ENCODE data around the gene SBK3.
"Not testable (repeated sequence)": the region's sequence is repeated elsewhere in the genome, so short reads cannot be mapped to it uniquely, and the experiment has no call there.

SBK3 gene

DNA sequence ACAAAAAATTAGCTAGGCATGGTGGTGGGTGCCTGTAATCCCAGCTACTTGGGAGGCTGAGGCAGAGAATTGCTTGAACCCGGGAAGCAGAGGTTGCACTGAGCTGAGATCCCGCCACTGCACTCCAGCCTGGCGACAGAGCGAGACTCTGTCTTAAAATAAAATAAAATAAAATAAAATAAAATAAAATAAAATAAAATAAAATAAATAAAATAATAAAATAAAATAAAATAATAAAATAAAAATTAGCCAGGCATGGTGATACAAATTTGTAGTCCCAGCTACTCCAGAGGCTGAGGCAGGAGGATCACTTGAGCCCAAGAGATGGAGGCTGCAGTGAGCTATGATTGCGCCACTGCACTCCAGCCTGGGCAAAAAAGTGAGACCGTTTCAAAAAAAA, 28.6 kb upstream of the SBK3 start:
- not testable (repeated sequence) for DNase-seq

DNA sequence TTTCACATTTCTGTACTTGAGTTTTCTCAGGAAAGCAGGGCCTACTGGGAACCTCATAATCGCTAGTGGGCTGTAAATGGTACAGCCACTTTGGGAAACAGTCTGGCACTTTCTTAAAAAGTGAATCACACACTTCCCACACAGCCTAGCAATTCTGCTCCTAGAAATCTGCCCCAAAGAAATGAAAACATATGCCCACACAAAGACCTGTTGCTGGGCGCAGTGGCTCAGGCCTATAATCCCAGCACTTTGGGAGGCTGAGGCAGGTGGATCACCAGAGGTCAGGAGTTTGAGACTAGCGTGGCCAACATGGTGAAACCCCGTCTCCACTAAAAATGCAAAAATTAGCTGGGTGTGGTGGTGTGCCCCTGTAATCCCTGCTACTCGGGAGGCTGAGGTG, 24.1 kb upstream of the SBK3 start:
- not testable (repeated sequence) for DNase-seq

DNA sequence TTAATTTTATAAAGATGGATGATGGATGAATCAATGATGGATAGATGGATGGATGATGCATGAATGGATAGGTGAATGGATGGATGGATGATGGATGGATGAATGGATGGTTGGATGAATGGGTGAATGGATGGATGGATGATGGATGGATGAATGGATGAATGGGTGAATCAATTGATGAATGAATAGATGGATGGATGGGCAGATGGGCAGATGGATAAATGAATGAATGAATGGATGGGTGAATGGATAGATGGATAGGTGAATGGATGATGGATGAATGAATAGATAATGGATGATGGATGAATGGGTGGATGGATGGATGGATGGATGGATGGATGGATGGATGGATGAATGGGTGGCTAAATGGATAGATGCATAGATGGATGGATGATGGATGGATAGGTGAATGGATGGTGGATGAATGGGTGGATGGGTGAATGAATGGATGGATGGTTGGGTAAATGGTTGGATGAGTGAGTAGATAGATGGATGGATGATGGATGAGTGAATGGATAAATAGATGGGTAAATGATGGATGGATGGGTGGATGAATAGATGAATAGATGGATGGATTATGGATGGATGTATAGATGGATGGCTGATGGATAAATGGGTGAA, 22.5 kb upstream of the SBK3 start:
- no peak for DNase-seq

DNA sequence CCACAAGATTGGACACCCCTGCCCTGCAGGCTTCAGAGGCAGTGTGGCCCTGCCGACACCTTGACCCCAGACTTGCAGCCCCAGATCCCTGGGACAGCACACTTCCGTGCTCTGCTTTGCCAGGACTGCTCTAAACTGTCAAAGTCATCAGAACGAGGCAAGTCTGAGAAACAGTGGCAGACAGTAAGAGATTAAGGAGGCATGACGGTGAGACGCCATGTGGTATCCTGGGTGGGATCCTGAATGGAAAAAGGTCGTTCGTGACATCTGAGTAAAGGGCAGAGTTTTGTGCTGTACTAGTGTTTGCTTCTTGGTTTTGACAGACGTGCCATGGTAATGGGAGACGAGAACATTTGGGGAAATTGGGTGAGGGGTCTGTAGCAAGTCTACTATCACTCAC, 21.5 kb upstream of the SBK3 start:
- no peak for DNase-seq

DNA sequence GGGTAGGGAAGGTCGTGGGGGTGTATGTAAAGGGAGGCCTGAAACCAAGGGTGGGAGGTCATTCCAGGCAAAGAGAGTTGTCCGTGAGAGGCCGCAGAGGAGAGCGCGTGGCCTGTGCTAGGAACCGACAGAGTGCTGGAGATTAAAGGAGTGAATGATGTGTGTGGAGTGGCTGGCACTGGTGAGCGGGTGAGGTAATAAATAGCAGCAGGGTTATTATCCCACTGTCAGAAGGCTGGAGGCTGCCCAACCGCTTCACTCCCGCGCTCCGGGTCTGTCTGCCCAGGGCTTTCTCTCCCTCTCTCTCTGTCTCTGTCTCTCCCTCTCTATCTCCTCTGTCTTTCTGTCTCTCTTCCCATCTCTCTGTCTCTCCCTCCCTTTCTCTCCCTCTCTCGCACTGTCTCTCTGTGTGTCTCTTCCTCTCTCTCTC, 17.9 kb upstream of the SBK3 start:
- DNase-seq: no peak

DNA sequence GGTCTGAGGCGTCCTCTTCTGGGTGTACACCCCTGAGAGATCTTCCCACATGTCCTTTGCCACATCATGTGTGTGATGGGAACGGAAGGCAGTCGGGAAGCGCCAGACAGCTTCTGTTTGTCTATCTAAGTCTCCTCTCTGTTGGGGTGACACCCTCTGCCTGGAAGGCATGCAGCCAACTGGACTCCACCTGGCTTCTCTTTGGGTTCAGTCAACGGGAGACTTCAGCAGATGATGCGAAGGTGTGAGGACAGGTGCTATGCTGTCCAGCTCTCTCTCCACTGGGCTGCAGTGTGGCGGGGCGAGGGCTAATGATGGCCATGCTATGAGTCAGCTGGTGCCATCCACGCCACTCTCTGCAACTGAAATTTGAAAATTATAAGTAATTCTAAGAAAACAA, 14.3 kb upstream of the SBK3 start:
- no peak for DNase-seq

DNA sequence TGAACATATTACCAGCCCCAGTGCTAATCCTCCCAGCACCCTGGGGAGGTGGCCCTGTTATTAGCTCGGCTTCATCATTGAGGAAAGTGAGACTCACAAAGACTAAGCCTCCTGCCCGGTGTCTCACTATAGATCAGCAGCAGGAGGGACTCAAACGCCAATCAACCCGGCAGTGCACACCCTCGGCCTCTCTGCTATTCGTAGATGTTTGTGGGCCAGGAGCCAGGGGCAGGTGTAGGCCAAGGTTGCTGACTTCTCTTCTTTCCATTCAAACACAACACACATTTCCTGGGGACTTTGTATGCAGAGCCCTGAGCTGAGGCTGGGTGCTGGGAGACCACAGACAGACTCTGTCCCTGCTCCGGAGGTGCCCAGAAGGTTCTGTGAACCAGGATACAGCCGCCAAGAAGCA, 9.4 kb upstream of the SBK3 start:
- no peak for DNase-seq

DNA sequence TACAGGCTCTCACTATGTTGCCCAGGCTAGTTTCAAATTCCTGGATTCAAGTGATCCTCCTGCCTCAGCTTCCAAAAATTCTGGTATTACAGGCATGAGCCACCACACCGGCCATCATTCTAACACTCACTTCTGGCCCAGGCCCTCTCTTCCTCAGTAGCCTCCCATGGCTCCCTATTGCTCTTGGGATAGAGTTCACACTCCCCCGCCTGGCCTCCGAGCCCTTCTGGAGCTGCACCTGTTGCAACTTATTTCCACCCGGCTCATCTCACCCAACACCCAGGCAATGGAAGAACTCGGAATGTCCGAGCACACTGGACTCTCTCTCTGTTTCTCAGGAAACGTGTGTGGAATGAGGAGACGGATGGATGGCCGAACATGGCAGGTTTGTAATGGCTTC, 9.0 kb upstream of the SBK3 start:
- DNase-seq: no peak

DNA sequence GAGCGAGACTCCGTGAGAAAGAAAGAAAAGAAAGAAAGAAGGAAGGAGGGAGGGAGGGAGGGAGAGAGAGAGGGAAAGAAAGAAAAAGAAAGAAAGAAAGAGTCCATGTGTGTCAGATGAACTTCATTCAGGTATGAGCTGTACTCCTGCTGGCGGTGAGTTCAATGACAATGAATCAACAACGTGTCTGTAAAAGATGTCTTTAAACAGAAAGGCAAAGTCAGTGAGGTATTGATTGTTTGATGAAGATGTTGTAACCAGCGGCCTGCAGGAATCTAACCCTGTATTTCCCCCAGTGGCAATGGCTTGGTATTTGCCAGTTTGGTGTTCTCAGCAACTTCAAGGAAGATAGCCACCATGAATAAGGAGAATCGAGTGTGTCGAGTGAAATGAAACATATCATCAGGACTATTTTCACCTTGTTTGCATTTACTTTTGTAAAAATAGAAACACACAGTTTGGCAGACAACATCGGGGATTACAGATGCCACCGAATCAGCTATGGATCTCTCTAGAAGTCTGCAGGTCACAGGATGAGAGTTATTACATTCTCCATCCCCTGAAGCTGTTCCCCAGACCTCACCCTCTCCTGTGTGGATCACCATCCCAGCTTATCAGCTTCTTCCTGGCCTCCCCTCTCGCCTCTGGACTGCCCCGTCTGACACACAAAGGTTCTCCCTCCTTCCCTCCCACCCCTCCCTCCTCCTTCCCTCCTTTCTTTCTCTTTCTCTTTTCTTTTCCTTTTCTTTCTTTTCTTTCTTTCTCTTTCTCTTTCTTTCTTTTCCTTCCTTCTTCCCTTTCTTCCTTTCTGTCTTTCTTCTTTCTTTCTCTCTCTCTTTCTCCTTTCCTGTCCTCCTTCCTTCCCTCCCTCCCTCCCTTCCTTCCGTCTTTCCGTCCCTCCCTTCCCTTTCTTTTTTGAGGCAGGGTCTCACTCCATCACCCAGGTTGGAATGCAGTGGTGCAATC, 8.2 kb upstream of the SBK3 start:
- DNase-seq: no peak

DNA sequence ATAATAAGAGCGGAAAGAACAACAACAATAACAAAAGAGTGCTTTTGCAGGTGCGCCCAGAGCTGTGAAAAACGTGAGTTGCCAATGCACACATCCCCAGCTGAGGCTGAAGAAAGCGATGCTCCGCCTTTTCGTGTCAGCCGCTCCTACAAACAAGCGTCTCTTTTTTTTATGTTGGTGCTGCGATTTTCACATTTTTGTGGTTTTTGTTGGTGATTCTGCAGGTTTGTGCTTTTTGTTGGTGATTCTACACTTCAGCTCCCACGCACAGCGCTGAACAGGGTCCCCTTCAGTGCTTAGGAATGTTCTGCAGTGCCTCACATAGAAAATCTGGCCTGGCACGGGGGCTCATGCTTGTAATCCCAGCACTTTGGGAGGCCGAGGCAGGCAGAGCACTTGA, 7.3 kb upstream of the SBK3 start:
- DNase-seq: no peak

DNA sequence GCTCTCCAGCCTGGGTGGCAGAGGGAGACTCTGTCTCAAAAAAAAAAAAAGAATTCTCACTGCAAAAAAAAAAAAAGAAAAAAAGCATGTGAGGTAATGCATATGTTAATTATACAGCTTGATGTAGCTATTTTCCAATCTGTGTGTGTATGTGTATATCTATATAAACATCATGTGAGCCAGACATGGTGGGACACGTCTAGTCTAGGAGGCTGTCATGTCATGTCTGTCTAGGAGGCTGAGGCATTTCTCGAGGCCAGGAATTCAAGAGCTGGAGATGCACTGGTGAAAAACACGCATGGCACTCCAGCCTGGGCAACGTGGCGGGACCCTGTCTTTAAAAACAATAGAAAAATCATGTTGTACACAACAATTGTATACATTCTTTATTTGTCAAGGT, 6.9 kb upstream of the SBK3 start:
- no peak for DNase-seq

DNA sequence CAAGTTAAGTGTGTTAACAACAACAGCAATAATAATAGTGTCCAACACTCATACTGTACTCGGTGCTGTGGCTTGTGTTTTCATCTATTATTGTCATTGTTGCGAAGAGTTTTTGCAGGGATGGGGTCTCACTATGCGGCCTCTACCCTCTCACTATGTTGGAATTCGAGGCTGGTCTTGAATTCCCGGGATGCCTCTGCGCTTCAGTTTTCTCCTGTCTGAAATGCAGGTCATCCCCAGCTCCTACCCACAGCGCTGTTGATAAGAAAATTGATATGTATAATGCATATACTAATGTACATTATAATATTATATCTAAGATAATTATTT, 4.9 kb upstream of the SBK3 start:
- no peak for DNase-seq

DNA sequence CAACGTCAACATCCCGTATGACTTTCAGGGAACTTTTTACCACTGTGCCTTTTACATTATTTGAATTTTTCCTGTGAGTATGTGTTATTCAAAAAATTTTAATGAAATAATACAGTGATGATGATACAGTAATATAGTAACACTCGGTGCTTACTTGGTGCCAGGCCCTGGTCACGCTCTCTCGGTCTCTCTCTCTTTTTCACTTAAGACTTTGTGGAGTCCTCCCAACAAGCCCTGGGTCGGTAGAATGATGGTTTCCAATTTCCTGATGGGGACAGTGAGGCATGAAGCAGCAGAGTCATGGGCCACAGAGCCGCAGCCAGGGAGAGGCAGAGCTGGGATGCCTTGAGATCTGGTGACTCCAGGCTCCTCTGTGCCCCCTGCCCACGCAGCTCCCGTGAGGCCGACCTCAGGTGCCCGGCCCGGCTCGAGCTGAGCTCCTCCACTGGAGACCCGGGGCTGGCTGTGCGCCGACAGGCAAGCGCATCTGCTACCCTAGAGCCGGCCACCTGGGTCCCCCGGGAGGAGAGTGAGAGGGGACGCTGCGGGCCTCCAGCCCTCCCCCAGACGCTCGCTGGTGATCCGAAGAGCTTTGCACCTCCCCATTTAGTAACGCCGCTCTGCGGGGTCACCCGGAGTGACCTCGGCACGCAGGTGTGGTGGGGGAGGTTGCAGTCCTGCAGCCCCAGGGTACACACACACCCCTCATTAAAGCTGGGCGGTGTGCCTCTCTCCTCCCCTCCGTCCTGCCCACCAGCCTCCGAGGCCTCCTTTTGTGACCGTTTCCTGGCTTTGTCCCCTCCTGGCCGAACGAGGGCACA, 4.4 kb upstream of the SBK3 start:
- peak in 1 of 2 experiments; percentile 57 for DNase-seq

DNA sequence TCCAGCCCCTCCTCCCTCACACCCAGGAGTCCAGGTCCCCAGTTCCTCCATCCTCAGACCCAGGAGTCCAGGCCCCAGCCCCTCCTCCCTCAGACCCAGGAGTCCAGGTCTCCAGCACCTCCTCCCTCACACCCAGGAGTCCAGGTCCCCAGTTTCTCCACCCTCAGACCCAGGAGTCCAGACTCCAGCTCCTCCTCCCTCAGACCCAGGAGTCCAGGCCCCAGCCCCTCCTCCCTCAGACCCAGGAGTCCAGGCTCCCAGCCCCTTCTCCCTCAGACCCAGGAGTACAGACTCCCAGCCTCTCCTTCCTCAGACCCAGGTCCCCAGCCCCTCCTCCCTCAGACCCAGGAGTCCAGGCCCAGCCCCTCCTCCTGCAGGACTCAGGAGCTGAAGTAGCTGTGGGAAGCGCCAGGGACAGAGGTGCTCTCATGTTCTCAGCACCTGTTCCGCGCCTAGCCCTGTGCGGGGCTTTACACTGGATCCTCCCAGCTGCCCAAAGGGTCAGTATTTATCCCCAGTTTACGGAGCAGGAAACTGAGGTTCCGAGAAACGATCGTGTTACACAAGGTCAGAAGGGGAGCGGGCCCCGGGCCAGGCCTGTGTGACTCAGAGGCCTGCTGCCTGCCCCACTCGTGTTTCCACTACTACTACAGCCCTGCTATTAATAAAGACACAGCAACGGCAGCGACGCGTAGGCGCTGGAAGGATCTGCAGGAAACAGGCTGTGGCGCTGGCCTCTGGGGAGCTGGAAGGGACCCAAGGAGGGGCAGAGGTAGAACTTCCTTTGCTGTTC, 1.7 kb upstream of the SBK3 start:
- no peak for DNase-seq

DNA sequence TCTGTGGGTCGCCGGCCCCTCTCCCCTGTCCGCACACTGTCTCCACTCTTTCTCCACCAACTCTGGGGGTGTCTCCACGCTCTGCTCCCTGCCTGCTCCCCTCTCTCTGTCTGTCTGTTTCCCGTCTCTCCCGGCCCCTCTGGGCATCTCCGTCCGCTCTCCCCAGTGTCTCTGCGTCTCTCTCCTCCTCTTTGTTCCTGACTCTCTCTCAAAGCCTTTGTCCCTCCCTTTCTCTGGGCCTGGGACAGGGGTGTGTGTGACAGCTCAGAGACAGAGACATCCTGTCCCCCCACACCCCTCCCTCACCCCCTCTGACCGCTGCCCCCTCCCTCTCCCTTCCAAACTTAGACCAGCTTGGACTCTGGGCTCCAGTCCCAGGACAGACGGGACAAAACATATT, 668 bp upstream of the SBK3 start:
- no peak for DNase-seq

DNA sequence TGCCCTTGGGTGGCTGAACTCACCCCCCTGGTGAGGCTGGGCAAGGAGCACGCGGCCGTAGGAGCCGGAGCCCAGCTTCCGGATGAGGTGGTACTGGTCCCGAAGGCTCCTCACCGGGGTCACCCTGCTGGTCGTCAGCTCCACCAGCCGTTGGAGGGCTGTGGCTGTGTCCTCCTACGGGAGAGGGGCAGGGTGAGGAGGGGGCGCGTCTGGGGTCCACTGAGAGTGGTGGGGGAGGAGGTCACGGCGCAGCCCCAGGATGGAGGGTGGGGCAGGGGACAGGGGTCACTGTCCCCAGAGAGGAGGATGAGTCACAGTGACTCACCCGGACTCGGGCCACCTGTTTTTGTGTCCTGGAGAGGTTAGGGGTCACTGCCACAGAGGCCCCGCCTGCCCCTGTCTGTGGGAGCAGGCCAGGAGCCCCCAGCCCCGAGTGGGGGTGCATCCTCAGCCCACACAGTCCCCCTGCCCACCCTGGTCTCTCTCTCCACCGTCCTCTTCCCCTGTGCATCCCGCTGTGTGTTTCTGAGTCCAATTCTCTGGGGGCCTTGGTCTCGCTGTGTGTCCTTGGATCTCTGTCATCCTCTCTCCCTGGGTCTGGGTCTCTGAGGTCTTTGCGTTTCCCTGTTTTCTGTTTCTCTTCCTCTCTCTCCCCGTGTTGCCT, 435 bp downstream of the SBK3 start:
- DNase-seq: no peak

DNA sequence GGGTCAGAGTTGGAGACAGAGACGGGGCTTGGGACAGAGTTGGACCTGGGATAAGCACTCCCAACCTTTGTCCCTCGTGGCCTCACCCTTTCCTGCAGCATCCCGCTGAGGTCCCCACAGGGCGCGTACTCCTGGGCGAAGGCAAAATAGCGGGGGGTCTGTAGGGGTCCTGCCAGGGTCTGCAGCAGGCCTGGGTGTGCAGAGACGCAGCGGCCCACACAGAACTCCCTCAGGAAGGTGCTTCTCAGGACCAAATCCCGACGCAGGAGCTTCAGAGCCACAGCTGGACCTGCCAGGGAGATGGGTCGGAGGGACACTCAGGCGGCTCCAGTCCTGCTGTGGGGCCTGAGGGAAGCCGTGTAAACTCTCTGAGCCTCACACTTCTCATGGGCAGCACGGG, 1.3 kb downstream of the SBK3 start:
- no peak for DNase-seq

DNA sequence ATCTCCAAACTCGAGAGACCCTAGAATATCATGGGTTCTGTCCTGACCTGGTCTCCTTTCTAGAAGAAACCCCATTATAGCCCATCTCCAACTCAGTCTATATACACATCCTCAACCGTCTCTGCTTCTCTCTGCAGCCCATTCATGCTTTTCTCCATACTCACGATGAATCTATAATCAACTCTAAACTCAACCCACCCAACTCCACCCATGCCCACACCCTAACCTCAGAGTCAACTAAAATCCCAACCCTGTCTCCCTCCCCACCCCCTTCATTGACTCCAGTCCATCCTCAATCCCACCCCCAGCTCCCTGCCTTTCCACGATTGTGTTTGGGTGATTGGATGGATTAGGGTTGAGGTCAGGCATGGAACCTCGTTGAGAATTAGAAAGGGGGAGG, 1.8 kb downstream of the SBK3 start:
- DNase-seq: no peak

DNA sequence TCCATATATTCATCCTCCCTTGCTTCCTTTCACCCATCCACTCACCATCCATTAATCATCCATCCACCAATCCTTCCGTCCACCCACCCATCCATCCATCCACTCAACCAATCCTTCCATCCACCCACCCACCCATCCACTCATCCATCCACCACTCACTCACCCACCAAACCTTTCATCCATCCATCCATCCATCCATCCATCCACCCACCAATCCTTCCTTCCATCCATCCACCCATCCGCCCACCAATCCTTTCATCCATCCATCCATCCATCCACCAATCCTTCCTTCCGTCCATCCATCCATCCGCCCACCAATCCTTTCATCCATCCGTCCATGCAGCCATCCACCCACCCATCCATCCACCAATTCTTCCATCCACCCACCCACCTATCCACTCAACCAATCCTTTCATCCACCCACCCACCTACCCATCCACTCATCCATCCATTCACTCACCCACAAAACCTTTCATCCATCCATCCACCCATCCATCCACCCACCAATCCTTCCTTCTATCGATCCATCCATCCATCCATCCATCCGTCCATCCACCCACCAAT, 3.0 kb downstream of the SBK3 start:
- DNase-seq: no peak

DNA sequence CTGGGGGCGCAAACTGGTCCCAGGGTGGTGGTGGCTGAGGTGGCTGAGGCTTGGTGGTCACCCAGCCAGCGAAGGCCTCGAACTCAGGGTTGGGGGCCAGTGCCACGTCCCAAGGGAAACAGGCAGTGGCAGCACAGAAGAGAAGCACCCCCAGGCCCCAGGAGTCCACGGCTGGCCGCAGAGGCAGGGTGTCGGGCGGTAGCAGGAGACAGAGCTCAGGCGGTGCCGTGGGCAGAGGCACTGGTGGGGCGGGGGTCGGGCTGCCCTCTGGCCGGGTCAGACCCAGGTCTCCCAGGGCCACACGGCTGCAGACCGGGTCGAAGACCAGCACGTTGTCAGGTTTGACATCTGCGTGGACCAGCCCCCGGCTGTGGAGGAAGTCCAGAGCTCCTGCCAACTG, 4.3 kb downstream of the SBK3 start:
- no peak for DNase-seq

DNA sequence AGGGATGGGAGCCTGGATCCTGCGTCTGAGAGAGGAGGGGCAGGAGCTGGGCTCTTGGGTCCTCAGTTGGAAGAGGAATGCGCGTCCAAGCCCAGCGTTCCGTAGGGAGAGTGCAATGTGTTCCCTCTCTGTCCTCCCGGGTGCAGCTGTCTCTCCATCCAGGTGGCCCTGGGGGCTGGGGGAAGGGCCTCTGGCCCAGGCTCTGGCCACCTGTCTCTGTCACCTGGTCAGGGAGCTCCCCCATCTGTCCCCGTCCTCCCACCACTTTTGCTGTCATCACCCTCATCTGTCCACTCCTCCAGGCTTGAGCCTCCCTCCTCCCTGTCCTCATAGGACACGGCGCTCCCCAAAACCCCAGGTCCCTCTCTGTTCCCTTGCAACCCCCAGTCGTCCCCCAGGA, 4.7 kb downstream of the SBK3 start:
- DNase-seq: no peak
